GM19467 (cell line): ENCODE measurements around the gene CAPSL.
"Not testable (repeated sequence)": the region's sequence is repeated elsewhere in the genome, so short reads cannot be mapped to it uniquely, and the experiment has no call there.

ENCODE experiments used
- ATAC-seq: cut with Tn5 transposase; IDR thresholded peaks from one replicate; pipeline ENCODE4 v1.9.1; 2021; ENCODE audit warnings: mild to moderate bottlenecking, moderate library complexity; ENCODE audit not compliant: unreplicated experiment

Gene CAPSL

GRCh38 chr5:35938568-35939227 is at the start of gene CAPSL:
TSS of gene CAPSL (minus strand) at chr5:35938622. CDS start at chr5:35921120, 17,502 bp downstream.
- ATAC-seq: no peak

DNA sequence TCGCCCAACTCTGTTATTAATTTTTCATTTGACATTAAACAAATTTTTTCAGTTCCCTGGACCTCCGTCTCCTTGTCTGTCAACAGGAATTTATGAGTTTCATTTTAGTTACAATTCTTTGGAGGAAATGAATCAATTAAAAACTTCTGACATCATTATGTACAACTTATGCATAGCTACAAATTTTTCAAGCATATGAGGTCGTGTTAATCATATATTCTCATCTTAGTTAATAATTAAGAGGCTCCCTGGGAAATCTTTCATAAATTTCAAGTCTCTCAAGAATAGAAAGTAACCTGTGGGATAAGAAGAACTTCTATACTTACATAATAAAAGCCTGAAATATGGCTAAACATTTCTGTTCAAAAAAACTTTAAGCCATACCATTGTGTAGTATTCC is 49.4 kb upstream of the CAPSL start:
- no peak for ATAC-seq

- ATAC-seq: no peak
Measured at GRCh38 chr5:35979715-35980114, 41.3 kb upstream of the CAPSL start.

GRCh38 chr5:35976859-35977258 is 38.4 kb upstream of the CAPSL start:
- not testable (repeated sequence) for ATAC-seq

- no peak for ATAC-seq
Measured at GRCh38 chr5:35974570-35974969, 36.1 kb upstream of the CAPSL start.

- ATAC-seq: no peak
Measured at GRCh38 chr5:35971878-35972210, 33.4 kb upstream of the CAPSL start.

DNA sequence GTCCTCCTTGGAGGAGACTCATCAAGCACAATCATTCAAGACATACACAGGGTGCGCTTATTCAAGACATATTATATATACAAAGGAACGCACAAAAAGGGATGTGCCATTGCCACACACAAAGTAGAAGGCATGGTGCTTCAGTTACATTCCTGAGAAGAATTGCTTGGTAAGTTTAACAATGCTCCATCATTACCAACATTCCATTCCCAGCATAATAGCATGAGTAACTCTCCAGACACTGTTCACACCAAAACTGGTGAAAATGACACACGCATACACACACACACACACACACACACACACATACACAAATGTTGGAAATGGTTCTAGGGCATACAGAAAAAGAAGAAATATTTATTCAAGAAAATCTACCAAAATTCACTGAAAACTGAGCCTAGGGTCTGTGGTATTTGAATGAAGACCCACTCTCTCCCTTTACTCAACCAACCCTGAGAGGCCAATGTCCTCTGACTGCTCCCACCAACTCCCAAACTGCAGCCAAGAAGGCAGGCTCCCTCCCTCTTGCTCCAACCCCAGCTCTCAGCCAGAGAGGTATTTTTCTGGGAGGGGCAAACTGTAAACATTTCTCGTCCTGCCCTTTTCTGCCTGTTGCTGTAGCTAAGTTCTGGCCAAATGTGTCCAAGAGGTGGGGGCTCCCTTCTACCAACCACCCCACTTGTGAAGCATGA is 32.9 kb upstream of the CAPSL start:
- no peak for ATAC-seq

GRCh38 chr5:35963381-35963843 is 25.0 kb upstream of the CAPSL start:
- no peak for ATAC-seq

- ATAC-seq: no peak
Measured at GRCh38 chr5:35960328-35960727, 21.9 kb upstream of the CAPSL start.

- no peak for ATAC-seq
Measured at GRCh38 chr5:35956429-35956828, 18.0 kb upstream of the CAPSL start.

DNA sequence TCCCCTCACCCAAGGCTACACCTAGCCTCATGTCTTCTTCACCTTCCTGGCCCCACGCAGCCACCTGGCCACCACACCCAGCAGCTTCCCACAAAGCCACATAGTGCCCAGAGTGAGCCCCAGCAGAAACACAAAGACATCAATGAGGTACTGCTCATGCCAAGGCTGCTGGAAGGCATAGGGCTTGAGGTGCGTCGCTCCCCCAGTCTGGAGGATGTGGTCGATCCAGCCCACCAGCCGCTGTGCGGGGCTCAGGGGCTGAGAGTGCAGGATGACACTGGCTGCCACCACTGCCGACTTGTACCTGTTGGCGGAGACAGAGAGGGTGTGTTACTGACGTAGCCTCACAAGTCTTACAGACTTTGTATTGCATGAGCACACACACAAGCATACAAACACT is 15.8 kb upstream of the CAPSL start:
- no peak for ATAC-seq

DNA sequence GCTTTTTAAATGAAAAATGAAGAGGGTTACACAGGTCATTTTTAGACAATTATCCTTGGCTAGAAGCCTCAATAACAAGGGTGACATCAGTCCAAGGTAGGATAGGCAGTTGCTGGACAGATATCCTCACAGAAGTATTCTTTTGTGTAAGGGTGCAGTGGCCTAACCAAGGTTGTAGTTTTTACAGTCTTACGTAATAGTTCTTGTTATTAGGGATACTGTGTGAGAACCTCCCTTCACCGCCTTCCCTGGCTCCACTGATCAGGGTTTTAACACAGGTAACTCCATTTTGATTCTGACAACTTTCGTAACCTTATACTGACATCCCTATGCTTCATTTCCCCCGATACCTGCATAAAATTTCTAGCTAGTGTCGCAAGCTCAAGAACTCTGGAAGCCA is 8.7 kb upstream of the CAPSL start:
- no peak for ATAC-seq

GRCh38 chr5:35939639-35940038 is 1.2 kb upstream of the CAPSL start:
- ATAC-seq: no peak

GRCh38 chr5:35926389-35927051 is 11.9 kb downstream of the CAPSL start:
- peak; percentile 61 for ATAC-seq

DNA sequence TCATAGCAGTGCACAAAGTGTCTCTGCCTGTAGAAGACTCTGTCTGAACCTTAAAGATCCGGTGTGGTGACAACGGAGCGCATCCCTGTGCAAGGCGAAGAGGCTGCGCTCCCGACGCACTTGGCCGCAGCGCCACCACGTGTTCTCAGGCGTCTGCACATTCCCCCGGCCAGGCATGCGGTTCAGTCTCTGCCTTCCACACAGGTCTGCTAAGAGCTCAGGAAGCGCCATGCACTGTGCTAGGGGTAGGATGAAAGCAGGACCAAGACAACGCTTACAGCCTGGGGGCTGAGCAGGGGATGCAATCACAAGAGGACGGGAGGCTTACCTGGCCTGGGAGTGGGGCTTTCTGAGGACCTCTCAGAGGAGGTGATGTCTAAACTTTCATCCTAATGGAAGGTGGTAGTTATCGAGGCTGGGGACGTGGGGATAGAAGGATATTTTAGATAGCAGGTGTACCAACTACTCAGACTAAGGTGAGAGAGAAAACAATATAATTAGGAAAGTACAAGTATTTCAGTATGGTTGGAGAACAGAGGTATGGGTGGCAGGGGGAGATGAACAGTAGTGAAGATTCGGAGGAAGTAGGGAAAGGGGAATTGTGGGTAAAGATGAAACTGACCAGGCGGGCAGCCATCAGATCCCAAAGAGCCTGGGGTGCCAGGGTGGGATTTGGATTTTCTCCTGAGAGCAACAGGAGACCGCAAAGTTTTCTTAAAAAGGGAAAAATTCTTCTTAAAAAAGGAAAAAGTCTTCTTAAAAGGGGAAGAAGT is 13.3 kb downstream of the CAPSL start:
- ATAC-seq: no peak

DNA sequence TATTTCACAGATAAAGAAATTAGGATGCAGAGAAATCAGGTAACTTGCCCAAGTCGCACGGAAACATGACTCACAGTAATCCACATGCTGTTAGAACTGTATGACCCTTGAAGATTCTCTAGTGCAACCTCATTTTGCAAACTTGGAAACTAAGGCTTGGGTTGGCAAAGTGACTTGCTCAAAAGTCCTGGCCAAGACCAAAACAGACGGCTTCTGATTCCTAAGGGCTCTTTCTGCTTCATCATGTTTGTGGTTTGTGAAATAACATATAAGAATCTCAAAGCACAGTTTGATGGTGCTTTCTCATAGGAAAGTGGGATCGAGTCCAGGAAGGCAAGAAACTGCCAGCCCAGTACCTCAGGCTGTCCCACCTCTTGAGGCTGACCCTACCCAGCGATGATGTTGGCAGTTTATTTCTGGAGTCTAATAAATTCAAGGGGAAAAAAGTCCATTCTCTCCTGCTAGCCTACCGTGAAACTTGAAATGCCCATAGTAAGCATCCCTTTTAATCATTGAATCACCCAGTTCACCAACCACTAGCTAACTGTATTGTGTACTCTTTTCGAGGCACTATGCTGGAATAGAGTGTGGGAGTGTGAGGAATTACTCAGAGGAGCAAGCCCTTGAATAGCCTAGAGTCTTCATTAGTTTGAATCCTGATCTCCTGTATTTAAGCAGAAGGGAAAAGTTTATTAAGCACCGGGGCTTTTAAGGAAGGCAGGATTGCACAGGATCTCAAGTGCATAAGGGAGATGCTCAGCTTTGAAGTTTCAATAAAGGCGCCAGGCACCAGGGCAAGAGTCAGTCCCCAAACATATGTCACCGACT is 14.1 kb downstream of the CAPSL start:
- no peak for ATAC-seq

- ATAC-seq: no peak
Measured at GRCh38 chr5:35922468-35922867, 16.0 kb downstream of the CAPSL start.

- ATAC-seq: no peak
Measured at GRCh38 chr5:35921930-35922329, 16.5 kb downstream of the CAPSL start.

- no peak for ATAC-seq
Measured at GRCh38 chr5:35920890-35921289, 17.5 kb downstream of the CAPSL start.

DNA sequence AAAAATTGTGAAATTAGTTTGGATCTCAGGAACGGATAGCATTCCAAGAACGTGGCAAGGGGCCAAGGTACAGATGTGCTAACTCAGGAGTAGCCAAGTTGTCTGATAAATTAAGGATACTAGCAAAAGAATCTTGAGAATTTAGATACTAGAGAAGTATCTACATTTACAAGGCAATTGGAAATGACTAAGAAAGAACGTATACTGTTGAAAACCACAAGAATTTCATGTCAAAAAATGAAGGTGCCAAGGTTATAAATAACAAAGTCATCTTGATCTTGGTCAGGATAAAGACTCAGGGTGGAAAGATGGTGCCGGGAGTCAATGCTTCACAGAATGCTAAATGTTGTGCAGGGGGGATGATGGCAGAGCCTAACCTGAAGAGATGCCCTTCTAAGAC is 19.2 kb downstream of the CAPSL start:
- ATAC-seq: no peak

- ATAC-seq: no peak
Measured at GRCh38 chr5:35908814-35909213, 29.6 kb downstream of the CAPSL start.
